ENCODE data around the gene UBA52. TPM values are rescaled to one million over a fixed set of nuclear protein-coding genes. Genes with fewer than 3 reads are reported as not detected.

Gene UBA52
- total RNA-seq, 4 donors from 2014 or later: 512 to 719 (median 537) TPM

DNA sequence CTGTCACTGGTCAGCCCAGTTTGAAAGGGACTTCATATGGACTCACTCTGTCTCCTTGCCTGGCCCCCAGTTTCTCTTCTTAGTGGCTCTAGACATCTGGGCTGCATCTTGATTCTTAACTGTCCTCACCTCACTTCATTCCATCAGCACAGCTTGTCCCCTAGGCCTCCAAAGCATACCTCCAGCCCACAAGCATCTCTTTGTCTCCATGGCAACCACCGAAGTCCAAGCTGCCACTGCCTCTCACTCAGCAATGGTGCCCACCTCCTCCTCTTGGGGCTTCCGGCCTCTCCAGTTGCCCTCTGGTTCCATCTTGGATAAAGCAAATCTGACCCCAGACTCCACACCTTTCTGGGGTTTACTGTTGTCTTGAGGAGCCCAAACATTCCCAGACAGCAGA is 55.2 kb downstream of the UBA52 start:
- no peaks in the 10 kb centered on the region for H3K27me3 ChIP-seq
- peaks cover 0 to 4% of the 10 kb centered on the region in 2 donors for H3K4me1 ChIP-seq
- in situ Hi-C loops (cut with MboI; ENCODE audit: low sequenced_read_pairs in 4 of 4): no loop called here
- intact Hi-C loops (cut with DNase I; ENCODE audit: low total_unique reads): no loop called here
- ATAC-seq (no peak), DNase-seq (no peak)
- H3K9me3 ChIP-seq: no peaks in the 10 kb centered on the region
- no peak for TF ChIP-seq POLR2A (IDR thresholded peaks at IDR 0.05)
- TF ChIP-seq, protein P1, sequence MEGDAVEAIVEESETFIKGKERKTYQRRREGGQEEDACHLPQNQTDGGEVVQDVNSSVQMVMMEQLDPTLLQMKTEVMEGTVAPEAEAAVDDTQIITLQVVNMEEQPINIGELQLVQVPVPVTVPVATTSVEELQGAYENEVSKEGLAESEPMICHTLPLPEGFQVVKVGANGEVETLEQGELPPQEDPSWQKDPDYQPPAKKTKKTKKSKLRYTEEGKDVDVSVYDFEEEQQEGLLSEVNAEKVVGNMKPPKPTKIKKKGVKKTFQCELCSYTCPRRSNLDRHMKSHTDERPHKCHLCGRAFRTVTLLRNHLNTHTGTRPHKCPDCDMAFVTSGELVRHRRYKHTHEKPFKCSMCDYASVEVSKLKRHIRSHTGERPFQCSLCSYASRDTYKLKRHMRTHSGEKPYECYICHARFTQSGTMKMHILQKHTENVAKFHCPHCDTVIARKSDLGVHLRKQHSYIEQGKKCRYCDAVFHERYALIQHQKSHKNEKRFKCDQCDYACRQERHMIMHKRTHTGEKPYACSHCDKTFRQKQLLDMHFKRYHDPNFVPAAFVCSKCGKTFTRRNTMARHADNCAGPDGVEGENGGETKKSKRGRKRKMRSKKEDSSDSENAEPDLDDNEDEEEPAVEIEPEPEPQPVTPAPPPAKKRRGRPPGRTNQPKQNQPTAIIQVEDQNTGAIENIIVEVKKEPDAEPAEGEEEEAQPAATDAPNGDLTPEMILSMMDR (IDR thresholded peaks at IDR 0.05 in 4 of 5, conservative IDR thresholded peaks at IDR 0.05 in 1 of 5): no peak
- H3K36me3 ChIP-seq: no peaks in the 10 kb centered on the region
- H3K4me3 ChIP-seq: no peak overlapping the region
- H3K27ac ChIP-seq: no peak overlapping the region

Other genes starting within 250 kb of the UBA52 start
- gene LSM4, start 248.8 kb upstream of the UBA52 start, total RNA-seq: 100 to 1,000 TPM; 122 to 294 (median 193) TPM
- 10 to 100 TPM; 11.7 to 42.3 (median 23.6) TPM for gene PGPEP1, start 231.3 kb upstream of the UBA52 start, total RNA-seq
- gene GDF15, start 185.7 kb upstream of the UBA52 start, total RNA-seq: 1 to 10 TPM in 2 of 4 donors, not detected in 2; 1.4 to 2.7 TPM
- 1 to 10 TPM in 3 of 4 donors, under 1 TPM in 1; 0.34 to 4.2 (median 2.3) TPM for gene LRRC25, start 174.2 kb upstream of the UBA52 start, total RNA-seq
- gene SSBP4, start 152.5 kb upstream of the UBA52 start, total RNA-seq: 10 to 100 TPM; 24.7 to 65.2 (median 44.1) TPM
- 10 to 100 TPM in 1 of 4 donors, 1 to 10 TPM in 3; 5.1 to 29.1 (median 7.8) TPM for gene ISYNA1, start 133.7 kb upstream of the UBA52 start, total RNA-seq
- 10 to 100 TPM; 21.8 to 30.8 (median 27.3) TPM for gene ELL, start 49.8 kb upstream of the UBA52 start, total RNA-seq
- gene FKBP8, start 28.3 kb upstream of the UBA52 start, total RNA-seq: 100 to 1,000 TPM; 157 to 195 (median 184) TPM
- gene KXD1, start 14.0 kb upstream of the UBA52 start, total RNA-seq: 100 to 1,000 TPM in 3 of 4 donors, 10 to 100 TPM in 1; 97.1 to 155 (median 106) TPM
- gene REX1BD, start 16.9 kb downstream of the UBA52 start, total RNA-seq: 100 to 1,000 TPM; 163 to 337 (median 187) TPM
- gene CRLF1, start 34.9 kb downstream of the UBA52 start, total RNA-seq: 10 to 100 TPM; 14.9 to 61.6 (median 35.3) TPM
- gene TMEM59L, start 41.0 kb downstream of the UBA52 start, total RNA-seq: 1 to 10 TPM in 1 of 4 donors, under 1 TPM in 2, not detected in 1; 0.20 to 2.1 (median 0.36) TPM
- 10 to 100 TPM in 1 of 4 donors, 1 to 10 TPM in 3; 5.2 to 12.0 (median 7.3) TPM for gene KLHL26, start 65.2 kb downstream of the UBA52 start, total RNA-seq
- gene CRTC1, start 111.8 kb downstream of the UBA52 start, total RNA-seq: 1 to 10 TPM; 2.8 to 8.8 (median 3.7) TPM
- 10 to 100 TPM in 1 of 4 donors, 1 to 10 TPM in 1, under 1 TPM in 1, not detected in 1; 0.24 to 77.8 (median 1.3) TPM for gene COMP, start 219.4 kb downstream of the UBA52 start, total RNA-seq

Data from gastrocnemius medialis (tissue), 4 donors.